OCI-LY1 (cell line): ENCODE measurements around the gene NLN.

Experiments
- CTCF ChIP-seq: fragments of 200-600 bp; sonication (generic), shearing (Covaris generic); IDR thresholded peaks from 2 replicates; pipeline ENCODE4 v1.5.1; 2017; ENCODE audit warnings: mild to moderate bottlenecking, antibody characterized with exemption, low read length, moderate library complexity, mixed read lengths
- EZH2 ChIP-seq: fragments of 200-600 bp; sonication (generic), shearing (Covaris generic); IDR thresholded peaks from 2 replicates; pipeline ENCODE4 v1.8.0; 2017; ENCODE audit warnings: borderline replicate concordance, mixed run types, mild to moderate bottlenecking, antibody characterized with exemption, low read length, moderate library complexity, mixed read lengths

DNA sequence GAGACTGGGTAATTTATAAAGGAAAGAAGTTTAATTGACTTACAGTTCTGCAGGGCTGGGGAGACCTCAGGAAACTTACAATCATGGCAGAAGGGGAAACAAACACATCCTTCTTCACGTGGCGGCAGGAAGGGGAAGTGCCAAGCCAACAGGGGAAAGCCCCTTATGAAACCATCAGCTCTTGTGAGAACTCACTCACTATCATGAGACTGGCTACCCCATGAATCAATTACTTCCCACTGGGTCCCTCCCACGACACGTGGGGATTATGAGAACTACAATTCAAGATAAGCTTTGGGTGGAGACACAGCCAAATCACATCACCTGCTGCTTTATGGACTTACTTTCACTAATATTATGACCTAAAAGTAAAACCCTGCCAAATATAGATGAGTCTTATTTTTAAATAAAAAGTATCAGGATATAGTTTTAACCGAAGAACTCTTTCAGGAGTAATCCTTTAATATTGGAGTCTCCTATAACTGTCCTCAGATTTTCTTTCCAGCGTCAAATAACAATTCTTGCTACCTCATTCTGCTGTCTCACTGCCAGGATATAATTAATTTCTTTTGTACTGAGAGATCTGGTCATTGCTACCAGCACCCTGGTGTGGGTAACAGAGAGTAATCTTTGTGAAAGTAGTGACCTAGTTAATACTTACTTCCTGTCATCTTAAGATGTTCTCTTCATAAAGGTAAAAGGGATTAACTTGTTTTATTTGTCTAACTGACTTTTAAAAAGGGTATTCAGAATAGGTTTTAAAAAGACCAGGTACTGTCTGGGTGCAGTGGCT, 68.6 kb downstream of the NLN start:
- TF ChIP-seq CTCF (no peak), EZH2 (no peak)
